ENCODE measurements around the gene SCD5. TPM values are rescaled to one million over a fixed set of nuclear protein-coding genes. Genes with fewer than 3 reads are reported as not detected.

SCD5 gene
- polyA plus RNA-seq, 2 of the 4 experiments (the other 2 are of a cell fraction) = 9.8 to 11.9 TPM

GRCh38 chr4:82761229-82761628, 37.4 kb downstream of the SCD5 start:
- WGBS (ENCODE audit: missing lambda C conversion rate) = 17% methylated on average over 3 of the region's 3 CpGs
- DNase-seq (ENCODE audit: low read depth in 1 of 2, low spot score in 1 of 2) (no peak), ATAC-seq (no peak), FAIRE-seq (no peak)
- TF ChIP-seq, protein P1, sequence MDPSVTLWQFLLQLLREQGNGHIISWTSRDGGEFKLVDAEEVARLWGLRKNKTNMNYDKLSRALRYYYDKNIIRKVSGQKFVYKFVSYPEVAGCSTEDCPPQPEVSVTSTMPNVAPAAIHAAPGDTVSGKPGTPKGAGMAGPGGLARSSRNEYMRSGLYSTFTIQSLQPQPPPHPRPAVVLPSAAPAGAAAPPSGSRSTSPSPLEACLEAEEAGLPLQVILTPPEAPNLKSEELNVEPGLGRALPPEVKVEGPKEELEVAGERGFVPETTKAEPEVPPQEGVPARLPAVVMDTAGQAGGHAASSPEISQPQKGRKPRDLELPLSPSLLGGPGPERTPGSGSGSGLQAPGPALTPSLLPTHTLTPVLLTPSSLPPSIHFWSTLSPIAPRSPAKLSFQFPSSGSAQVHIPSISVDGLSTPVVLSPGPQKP (IDR thresholded peaks at IDR 0.05; ENCODE audit: low read depth, low read length) = no peak
- TF ChIP-seq SREBF2 (IDR thresholded peaks at IDR 0.05) (no peak), JUN (IDR thresholded peaks at IDR 0.05) (no peak)
- H3K4me1 ChIP-seq = no peaks in the 10 kb centered on the region
- no peak overlapping the region for H3K27ac ChIP-seq
- no peak overlapping the region for H3K4me2 ChIP-seq
- no peak overlapping the region for H3K4me3 ChIP-seq
- POLR2A ChIA-PET = no interaction called here
- CTCF ChIA-PET = no interaction called here
- H3K9me3 ChIP-seq = peaks cover 16% of the 10 kb centered on the region

- 77% methylated on average over 23 of the region's 31 CpGs for WGBS (ENCODE audit: missing lambda C conversion rate)
- Histone ChIP-seq H3K4me3 (no peak overlapping the region), H3K27ac (no peak overlapping the region), H3K4me1 (no peaks in the 10 kb centered on the region), H3K9me3 (no peaks in the 10 kb centered on the region; the same call in 2 of the 3 replicates), H3K4me2 (no peak overlapping the region)
- DNase-seq (ENCODE audit: low read depth in 1 of 2, low spot score in 1 of 2) = no peak
- POLR2A ChIA-PET = no interaction called here
- FAIRE-seq = no peak
- no peak for ATAC-seq
- no peak for TF ChIP-seq RCOR1 (IDR thresholded peaks at IDR 0.05; ENCODE audit: low read depth, low read length)
- no peak for TF ChIP-seq MAFK (IDR thresholded peaks at IDR 0.05; ENCODE audit: partially characterized antibody)
- TF ChIP-seq, protein P2, sequence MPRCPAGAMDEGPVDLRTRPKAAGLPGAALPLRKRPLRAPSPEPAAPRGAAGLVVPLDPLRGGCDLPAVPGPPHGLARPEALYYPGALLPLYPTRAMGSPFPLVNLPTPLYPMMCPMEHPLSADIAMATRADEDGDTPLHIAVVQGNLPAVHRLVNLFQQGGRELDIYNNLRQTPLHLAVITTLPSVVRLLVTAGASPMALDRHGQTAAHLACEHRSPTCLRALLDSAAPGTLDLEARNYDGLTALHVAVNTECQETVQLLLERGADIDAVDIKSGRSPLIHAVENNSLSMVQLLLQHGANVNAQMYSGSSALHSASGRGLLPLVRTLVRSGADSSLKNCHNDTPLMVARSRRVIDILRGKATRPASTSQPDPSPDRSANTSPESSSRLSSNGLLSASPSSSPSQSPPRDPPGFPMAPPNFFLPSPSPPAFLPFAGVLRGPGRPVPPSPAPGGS (IDR thresholded peaks at IDR 0.05) = no peak
- no peak for TF ChIP-seq POLR2A (IDR thresholded peaks at IDR 0.05; ENCODE audit: low read length)
- no peak for TF ChIP-seq JUN (IDR thresholded peaks at IDR 0.05)
- CTCF ChIA-PET = interaction anchor here (0.7 to 1.4 kb wide), 2 partner anchors 16 to 962 kb away, joined by 3 read pairs; no protein-coding TSS in a partner anchor
Observed at GRCh38 chr4:82758701-82759685, 39.6 kb downstream of the SCD5 start.

GRCh38 chr4:82756061-82756460, 42.5 kb downstream of the SCD5 start:
- Histone ChIP-seq H3K4me1 (no peaks in the 10 kb centered on the region), H3K4me3 (no peak overlapping the region), H3K27ac (no peak overlapping the region), H3K9me3 (no peaks in the 10 kb centered on the region), H3K4me2 (no peak overlapping the region)
- WGBS (ENCODE audit: missing lambda C conversion rate) = 45% methylated on average over 2 of the region's 4 CpGs
- no peak for FAIRE-seq
- POLR2A ChIA-PET = no interaction called here
- no peak for DNase-seq (ENCODE audit: low read depth in 1 of 2, low spot score in 1 of 2)
- ATAC-seq = no peak
- TF ChIP-seq MAFK (IDR thresholded peaks at IDR 0.05; ENCODE audit: partially characterized antibody) (no peak), CBX8 (IDR thresholded peaks at IDR 0.05) (no peak), CHD4 (IDR thresholded peaks at IDR 0.05; ENCODE audit: borderline replicate concordance) (no peak), RAD21 (conservative IDR thresholded peaks at IDR 0.05 in 1 of 2, IDR thresholded peaks at IDR 0.05 in 1 of 2) (no peak), E2F6 (IDR thresholded peaks at IDR 0.05; ENCODE audit: borderline replicate concordance, low read depth) (no peak), KDM1A (IDR thresholded peaks at IDR 0.05; ENCODE audit: low read depth) (no peak)
- CTCF ChIA-PET = no interaction called here

DNA sequence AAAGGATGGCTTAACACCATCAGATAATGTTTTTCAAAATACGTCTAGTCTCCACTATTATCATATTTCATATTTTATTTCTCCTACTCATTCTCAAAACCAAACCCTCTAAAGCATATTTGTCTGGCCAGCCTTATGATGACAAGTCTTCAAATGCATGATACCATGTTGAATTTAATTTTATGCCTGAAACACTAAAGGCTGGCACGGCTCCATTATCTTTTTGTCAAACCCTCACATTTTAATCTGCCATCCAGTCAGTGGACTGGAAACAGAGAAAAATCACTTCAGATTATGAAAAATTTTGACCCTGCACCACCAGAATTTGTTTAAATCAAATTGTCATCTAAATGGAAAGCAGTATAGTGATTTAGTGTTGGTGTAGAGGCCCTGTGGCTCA, 42.9 kb downstream of the SCD5 start:
- no peak for DNase-seq (ENCODE audit: low read depth in 1 of 2, low spot score in 1 of 2)
- Histone ChIP-seq H3K9me3 (no peaks in the 10 kb centered on the region), H3K4me2 (no peak overlapping the region), H3K27ac (no peak overlapping the region), H3K4me1 (no peaks in the 10 kb centered on the region), H3K4me3 (no peak overlapping the region)
- POLR2A ChIA-PET = no interaction called here
- WGBS (ENCODE audit: missing lambda C conversion rate) = 87% methylated on average over 2 of the region's 2 CpGs
- TF ChIP-seq RARB (CRISPR knock-in tag; IDR thresholded peaks at IDR 0.05) (no peak), EHMT2 (IDR thresholded peaks at IDR 0.05; ENCODE audit: low read depth) (no peak), KDM1A (IDR thresholded peaks at IDR 0.05; ENCODE audit: low read depth) (no peak), EP300 (IDR thresholded peaks at IDR 0.05) (no peak), CBX2 (IDR thresholded peaks at IDR 0.05; ENCODE audit: borderline replicate concordance, low read depth) (no peak), RAD21 (conservative IDR thresholded peaks at IDR 0.05 in 1 of 2, IDR thresholded peaks at IDR 0.05 in 1 of 2) (no peak), SREBF2 (IDR thresholded peaks at IDR 0.05) (no peak), MAFK (IDR thresholded peaks at IDR 0.05; ENCODE audit: partially characterized antibody) (no peak), HEYL (CRISPR knock-in tag; IDR thresholded peaks at IDR 0.05) (no peak), CHD2 (IDR thresholded peaks at IDR 0.05; ENCODE audit: low read length, partially characterized antibody) (no peak)
- TF ChIP-seq, protein P1 (IDR thresholded peaks at IDR 0.05; ENCODE audit: low read depth, low read length) = no peak
- no peak for FAIRE-seq
- CTCF ChIA-PET = no interaction called here
- no peak for ATAC-seq

Data from A549 (cell line).